ENCODE measurements around the gene FAM89B.
A peak's percentile ranks its signal among the peaks of the same experiment; 100 is the strongest.
"Not testable (repeated sequence)": the region's sequence is repeated elsewhere in the genome, so short reads cannot be mapped to it uniquely, and the experiment has no call there.

The FAM89B gene

DNA sequence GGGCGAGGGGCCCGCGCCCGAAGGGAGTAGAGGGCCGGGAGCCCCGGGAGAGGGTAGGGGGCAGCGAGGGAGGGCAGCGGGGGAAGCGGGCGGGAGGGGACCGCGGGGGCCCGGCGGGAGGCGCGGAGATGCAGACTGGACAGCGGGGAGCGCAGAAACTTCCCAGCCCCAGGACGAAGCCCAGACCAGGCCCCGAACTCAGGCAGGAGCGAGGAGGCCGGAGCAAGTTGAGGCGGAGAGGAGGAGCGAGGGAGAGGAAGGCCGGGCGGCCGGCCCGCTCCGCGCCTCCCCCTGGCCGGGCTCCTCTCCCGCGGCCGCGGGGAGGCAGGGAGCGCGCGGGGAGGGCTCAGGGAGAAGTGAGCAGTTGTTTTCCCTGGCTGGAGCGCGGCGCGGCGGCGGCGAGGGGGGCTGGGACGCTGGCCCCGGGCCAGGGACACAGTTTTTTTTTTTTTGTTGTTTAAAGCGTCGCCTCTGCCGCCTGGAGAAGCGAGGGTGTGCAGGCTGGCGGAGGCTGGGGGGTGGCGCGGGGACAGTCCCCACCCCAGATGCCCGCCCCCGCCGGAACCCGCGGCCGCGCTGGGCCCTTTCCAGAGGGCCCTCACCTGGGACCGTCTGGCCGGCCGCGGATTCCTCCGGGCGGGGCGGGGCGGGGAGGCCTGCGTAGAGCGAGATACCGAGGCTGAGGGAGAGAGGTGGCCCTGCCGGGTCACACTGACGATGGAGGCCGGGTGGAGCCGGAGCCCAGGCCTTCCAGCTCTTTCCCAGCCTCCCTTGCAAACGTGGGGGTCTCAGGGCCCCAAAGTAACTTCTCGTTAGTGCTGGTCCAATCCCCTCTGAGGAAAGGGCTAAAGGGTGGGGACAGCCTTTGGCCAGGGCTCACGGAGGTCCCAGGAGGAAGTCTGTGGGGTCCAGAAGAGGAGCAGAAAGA lies 14.1 kb upstream of the FAM89B start, which contains the start of gene LTBP3:
TSS of gene LTBP3 (minus strand) at position 358 of the 928 bp plus-strand sequence. CDS start 400 bp downstream, outside the sequence.
- DNase-seq = no peak

GRCh38 chr11:65558930-65559509 lies 13.3 kb upstream of the FAM89B start:
- no peak for DNase-seq

GRCh38 chr11:65559535-65559934 lies 12.8 kb upstream of the FAM89B start:
- no peak for DNase-seq

DNA sequence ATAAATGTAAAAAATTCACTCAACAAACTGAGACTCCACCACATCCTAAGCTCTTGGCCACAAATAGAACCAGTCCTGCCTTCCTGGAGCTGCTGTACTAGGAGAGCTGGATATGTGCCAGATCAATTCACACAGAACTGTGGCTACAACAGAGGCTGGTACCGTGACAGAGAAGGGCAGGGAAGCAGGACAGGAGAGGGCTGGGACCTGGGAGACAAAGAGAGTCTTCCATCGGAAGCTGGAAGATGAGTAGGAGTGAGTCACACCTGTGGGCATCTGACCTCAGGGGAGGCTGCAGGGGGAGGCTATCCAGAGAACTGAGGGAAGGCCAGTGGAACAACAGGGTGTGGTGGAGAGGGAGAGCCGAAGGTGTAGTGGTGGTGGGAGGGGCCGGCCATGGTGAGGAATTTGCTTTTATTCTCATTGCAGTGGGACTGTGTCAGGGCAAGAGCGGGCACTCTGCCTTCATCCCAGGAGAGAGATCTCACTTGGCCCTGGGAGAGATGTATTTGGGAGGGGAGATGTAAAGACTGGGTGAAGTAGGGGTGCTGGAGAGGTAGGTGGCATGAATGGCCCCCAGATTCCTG lies 12.3 kb upstream of the FAM89B start:
- DNase-seq = no peak

- no peak for DNase-seq
These were observed 11.6 kb upstream of the FAM89B start for GRCh38 chr11:65560555-65561418.

GRCh38 chr11:65562020-65562419 lies 10.3 kb upstream of the FAM89B start:
- DNase-seq = no peak

DNA sequence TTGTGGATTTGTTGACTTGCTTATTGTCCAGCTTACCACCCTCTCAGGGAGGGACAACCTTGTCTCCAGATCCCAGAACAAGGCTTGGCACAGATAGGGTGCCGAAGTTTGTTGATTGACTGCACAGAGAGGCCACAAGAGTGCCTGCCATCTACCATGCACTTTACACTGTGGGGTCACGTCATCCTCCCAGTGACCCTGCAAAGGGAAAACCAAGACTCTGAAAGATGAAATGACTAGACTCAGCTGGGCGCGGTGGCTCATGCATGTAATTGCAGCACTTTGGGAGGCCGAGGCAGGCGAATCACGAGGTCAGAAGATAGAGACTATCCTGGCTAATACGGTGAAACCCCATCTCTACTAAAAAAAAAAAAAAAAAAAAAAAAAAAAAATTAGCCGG lies 9.6 kb upstream of the FAM89B start:
- DNase-seq = no peak

DNA sequence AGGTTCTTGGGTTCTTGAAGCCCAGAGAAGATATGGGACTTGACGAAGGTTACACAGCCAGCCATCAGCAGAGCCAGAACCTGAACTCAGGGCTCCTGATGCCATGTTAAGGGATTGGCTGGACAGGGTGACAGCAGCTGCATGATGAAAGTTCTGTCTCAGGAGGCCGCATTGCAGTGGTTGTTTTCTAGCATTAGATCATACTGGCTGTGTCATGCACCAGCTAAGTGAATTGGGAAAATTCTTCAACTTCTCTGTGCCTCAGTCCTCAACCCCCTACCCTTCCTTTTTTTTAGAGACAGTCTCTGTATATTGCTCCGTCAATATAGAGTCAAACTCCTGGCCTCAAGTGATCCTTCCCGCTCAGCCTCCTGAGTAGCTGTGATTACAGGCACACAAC lies 8.7 kb upstream of the FAM89B start:
- DNase-seq = no peak

DNA sequence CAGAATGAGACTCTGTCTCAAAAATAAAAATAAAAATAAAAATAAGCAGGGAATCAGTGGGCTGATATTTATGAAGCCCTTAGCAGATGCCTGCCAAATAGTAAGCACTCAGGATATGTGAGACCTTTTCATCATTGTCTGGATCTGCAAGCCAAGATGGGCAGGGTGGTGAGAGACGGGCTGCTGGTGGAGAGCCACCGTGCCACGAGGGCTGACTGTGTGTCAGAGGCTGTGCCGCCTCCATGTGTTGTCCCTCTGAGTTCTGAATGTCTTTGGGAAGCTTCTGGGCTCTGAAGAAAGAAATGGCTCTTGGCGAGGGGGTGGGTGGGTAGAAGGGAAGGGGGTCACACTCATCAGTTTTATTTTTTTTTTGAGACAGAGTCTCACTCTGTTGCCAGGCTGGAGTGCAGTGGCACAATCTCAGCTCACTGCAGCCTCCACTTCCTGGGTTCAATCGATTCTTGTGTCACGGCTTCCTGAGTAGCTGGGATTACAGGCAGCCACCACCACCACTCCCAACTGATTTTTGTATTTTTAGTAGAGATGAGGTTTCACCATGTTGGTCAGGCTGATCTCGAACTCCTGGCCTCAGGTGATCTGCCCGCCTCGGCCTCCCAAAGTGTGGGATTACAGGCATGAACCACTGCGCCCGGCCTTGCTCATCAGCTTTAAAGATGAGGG lies 7.3 kb upstream of the FAM89B start:
- DNase-seq = not testable (repeated sequence)

- no peak for DNase-seq
These were observed 6.5 kb upstream of the FAM89B start for GRCh38 chr11:65565624-65566453.

GRCh38 chr11:65569164-65569972 lies 3.0 kb upstream of the FAM89B start:
- DNase-seq = no peak

GRCh38 chr11:65569973-65570918 lies 2.1 kb upstream of the FAM89B start, which contains the start of gene ZNRD2:
ZNRD2 (plus strand) TSS chr11:65570477; CDS start chr11:65570492, 15 bp downstream.
- peak; percentile 93 for DNase-seq

- no peak for DNase-seq
These were observed 918 bp upstream of the FAM89B start for GRCh38 chr11:65571420-65571819.

GRCh38 chr11:65571940-65572339 lies 398 bp upstream of the FAM89B start:
- peak; percentile 41 for DNase-seq

DNA sequence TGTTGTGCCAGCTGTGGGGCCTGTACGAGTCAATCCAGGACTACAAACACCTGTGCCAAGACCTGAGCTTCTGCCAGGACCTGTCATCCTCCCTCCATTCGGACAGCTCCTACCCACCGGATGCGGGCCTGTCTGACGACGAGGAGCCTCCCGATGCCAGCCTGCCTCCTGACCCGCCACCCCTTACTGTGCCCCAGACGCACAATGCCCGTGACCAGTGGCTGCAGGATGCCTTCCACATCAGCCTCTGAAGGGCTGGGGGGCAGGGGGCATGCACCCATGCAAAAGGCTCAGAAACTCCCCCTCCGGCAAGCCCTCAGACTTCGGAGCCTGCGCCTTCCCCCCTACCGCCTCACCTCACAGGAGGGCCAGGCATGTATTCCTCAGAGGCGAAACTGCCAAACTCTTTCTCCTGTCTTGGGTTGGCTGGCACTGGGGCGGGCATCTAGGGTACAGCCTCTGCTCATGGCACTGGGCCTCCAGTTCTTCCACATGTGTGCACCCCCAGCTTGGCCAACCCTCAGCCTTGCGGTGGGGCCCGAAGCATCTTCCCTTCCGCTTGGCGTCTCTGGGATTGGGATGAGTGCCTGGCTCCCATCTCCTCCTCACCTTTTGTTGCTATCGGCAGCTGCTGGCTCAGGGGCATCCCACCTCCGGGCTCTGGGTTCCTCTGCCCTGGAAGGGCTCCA lies 1.2 kb downstream of the FAM89B start:
- DNase-seq = no peak

DNA sequence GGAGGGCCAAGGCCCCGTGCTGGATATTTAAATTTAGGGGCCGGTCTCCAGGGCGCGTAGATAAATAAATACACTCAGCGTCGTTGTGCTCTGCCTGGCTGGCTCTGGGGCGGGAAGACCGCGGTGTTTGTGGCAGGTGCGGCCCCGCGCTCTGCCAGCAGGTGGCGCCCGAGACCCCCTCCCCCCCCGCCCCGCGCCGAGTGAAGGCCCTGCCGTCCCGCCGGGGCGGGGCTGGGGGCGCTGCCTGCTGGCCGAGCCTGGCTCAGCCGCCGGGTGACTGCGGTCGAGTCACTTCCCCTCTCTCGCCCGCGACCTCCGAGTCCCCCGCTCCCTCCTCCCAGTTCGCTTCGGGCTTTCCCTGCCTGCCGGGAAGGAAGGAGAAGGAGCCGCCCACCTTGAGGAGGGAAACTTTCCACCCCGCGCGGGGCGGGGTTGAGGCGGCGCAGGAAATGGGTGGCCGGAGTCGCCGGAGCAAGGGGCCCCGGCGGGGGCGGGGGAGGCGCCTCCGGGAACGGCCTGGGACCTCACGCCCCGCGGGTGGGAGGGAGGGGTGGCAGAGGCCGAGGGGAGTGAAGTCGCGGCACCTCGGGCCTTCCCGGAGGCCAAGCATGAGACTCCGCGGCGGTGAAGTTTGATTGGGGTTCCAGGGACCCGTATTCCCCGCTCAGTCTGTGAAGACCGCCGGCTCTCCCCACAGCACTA lies 1.9 kb downstream of the FAM89B start:
- peak; percentile 66 for DNase-seq

GRCh38 chr11:65574811-65575567 lies 2.7 kb downstream of the FAM89B start:
- DNase-seq = no peak

Data from NCI-H526 treated with DMSO at 0.1 percent for 48 hours (cell line).